ENCODE data around the gene GPR17. TPM values are rescaled to one million over a fixed set of nuclear protein-coding genes. Genes with fewer than 3 reads are reported as not detected.
A peak's percentile ranks its signal among the peaks of the same experiment; 100 is the strongest.

The GPR17 gene
- total RNA-seq, 1 donor from 2014 or later: 0.48 TPM

DNA sequence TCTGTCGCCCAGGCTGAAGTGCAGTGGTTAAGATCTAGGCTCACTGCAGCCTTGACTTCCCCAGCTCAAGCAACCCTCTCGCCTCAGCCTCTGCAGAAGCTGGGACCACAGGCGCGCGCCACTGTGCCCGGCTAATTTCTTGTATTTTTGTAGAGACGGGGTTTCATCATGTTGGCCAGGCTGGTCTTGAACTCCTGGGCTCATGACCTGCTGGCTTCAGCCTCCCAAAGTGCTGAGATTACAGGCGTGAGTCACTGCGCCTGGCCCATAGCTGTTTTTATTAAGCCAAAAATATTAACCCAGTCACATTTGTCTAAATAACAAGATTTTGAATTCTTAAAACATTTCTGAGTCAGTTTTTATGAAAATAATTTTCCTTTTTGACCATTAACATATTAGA, 49.0 kb downstream of the GPR17 start:
- DNase-seq (ENCODE audit: low spot score): no peak

DNA sequence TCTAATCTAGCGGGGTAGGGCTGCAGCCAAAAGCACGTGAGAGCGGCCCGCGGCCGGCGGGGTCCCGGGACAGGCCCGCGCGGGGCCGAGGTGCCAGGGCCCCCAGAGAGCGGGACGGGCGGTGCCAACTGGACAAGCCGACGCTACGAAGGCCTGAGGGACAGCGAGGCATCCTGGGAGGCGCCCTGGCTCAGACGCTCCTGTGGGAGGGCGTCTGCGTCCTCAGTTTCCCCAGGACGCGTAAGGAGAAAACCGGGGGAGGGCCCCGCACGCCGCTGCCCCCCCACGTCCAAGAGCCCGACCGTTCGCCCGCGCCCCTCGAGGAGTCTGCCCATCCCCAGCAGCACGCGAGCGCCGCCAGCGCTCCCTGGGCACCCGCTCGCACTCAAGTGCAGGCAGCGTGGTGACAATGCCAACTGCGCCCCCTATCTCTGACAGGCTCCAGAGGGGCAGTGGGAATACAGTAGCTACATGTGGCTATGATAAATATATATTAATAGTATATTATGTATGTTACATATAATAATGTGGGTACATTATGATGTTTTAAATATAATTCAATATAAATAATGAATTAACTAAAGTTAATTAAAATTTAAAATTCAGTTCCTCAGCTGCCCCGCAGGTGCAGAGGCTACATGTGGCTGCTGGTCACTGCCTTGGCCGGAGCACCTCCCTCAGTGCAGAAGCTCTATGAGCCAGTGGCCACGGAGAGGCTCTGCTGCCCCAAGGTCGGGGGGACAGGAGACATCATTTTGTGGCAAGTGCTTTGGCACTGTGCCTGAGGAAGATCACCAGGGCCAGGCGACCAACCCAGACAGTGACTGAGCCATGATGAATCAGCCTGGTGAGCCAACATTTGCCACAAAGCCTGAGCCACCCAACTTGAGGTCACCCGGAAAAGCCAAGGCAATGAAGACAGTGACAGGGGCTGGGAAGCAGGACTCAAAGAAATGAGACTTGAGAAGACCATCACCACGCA, 49.8 kb downstream of the GPR17 start:
- DNase-seq (ENCODE audit: low spot score): peak; percentile 62

DNA sequence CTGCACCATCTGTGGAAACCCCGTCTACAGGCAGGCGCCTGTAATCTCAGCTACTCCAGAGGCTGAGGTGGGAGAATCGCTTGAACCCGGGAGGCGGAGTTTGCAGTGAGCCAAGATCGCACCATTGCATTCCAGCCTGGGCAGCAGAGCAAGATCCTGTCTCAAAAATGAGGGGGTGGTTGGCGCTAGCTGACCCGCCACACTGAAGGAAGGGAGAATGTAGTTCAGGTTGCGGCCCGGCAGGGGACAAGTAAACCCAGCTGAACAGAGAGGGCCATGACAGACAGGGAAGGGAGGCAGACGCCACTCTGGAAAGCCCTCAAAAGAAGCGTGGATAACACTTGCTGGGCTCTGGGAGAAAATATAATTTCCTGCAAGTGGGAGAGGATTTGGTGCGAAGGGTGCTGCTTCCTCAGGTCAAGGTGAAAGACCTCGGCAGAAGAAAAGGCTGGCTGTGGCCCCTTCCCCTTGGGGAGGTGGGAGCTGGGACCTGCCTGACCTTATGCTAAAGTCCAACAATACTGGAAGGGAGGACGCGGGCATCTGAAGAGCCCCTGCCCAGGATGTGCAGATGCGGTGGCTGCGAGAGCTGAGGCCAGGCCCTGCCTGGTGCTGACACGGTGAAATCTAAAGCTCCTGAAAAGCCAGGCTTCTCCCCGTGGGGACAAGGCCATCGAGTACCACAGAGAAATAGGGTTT, 51.7 kb downstream of the GPR17 start:
- no peak for DNase-seq (ENCODE audit: low spot score)

DNA sequence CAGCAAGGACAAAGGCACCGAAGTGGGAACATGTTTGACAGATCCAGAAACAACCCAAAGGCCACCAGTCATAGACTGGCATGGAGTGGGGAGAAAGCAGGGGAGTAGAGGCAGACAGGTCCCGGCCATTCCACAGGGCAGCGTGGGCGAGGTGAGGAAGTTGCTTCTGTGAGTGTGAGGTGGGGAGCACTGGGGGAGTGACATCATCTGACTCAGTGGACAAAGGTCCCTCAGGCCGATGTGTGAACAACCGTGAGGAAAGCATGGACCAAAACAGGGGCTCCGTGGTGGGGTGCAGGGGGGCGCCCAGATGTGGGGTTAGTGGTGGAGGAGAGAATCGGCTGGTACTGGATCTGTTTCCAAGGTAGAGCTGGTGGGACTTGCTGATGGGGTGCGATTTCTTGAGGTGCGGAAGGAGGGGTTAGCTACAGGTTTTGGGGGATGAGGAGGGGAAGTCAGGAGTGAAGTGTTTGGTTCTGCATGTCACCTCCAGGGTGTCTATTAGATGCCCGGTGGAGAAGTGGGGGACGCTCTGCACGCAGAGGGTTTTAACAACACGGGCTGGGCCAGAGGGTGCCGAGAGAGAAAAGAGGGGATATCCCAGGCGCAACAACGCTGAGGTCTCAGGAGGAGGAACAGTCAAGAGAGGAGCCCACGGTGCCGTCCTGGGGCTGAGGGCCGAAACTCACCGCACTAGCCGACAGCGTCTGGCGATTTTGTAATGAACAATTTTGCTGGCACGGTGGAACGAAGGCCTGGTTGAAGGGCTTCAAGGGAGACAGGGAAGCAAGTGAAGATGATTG, 52.8 kb downstream of the GPR17 start:
- DNase-seq (ENCODE audit: low spot score): no peak

DNA sequence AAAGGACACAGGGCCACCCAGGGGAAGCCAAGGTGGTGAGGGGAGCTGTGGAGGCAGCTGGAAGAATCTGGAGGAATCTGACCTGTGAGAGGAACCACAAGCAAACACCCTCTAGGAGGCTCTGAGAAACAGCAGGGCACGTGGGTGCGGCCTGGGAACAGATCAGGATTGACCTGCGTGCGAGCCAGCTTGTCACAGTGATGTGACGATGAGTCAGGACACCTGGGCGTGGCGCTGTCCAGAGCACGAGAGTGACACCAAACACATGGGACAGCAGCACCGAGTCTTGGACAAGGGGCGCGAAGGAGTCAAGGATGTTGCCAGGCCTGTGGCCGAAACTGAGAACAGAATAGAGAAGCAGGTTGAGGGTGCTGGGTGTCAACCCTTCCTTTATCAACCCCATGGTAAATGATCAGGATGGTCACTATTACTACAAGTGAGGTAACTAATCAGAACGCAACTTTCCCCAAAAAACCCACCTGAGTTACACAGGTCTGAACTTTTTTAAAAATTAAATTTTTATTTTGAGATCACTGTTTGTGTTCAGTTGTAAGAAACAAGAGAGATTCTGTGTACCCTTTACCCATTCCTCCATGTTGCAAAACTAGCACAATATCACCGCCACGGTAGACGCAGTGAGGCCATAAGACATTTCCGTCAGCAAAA, 54.7 kb downstream of the GPR17 start:
- no peak for DNase-seq (ENCODE audit: low spot score)

DNA sequence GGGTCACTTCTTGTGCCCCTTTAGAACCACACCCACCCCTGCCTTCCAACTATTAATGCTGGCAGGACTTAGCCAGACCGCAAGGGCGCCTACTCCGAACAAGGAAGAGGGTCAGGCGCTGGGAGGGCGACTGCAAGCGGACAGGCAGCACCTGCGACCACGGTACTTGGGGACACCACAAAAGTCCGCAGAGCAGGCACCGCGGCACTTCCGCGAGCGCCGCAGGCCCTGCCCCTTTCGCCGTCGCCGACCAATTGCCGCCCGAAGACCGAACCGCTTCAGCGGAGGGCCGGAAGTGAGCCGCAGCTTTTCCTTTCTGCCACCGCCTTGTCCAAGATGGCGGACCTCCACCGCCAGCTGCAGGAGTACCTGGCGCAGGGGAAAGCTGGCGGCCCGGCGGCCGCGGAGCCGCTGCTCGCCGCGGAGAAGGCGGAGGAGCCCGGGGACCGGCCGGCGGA, 55.3 kb downstream of the GPR17 start, which contains the start of gene SFT2D3:
Gene SFT2D3 (plus strand): TSS at position 305 of the 458 bp plus-strand sequence. CDS start 32 bp downstream, at position 337.
- DNase-seq (ENCODE audit: low spot score): peak; percentile 95

DNA sequence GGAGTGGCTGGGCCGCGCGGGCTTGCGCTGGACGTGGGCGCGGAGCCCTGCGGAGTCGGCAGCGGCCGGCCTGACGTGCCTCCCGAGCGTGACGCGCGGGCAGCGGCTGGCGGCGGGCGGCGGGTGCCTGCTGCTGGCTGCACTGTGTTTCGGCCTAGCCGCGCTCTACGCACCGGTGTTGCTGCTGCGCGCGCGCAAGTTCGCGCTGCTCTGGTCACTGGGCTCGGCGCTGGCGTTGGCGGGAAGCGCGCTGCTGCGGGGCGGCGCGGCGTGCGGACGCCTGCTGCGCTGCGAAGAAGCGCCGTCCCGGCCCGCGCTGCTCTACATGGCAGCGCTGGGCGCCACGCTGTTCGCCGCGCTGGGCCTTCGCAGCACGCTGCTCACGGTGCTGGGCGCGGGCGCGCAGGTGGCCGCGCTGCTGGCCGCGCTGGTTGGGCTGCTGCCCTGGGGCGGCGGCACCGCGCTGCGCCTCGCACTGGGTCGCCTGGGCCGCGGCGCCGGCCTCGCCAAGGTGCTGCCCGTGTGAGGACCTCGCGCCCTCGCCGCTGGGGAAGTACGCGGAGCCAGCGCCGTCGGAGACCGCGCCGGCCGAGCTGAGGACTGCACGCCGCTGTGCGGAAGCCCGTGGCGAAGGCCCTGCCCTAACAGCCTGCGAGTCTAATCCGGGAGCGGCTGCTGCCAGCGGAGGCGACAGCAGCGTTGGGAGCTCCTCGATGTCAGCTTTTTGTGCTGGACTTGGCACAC, 55.9 kb downstream of the GPR17 start:
- DNase-seq (ENCODE audit: low spot score): peak; percentile 81

Other genes with a start within 250 kb of the GPR17 start
- 3.6 TPM for gene PROC, start 227.7 kb upstream of the GPR17 start, total RNA-seq (ENCODE audit: insufficient read depth, low replicate concordance)
- 23.4 TPM for gene IWS1, start 119.7 kb upstream of the GPR17 start, total RNA-seq (ENCODE audit: insufficient read depth, low replicate concordance)
- not detected for gene MYO7B, start 110.5 kb upstream of the GPR17 start, total RNA-seq (ENCODE audit: insufficient read depth, low replicate concordance)
- gene LIMS2, start 29.4 kb downstream of the GPR17 start, total RNA-seq (ENCODE audit: insufficient read depth, low replicate concordance): 30.6 TPM
- 7.0 TPM for gene SFT2D3, start 55.3 kb downstream of the GPR17 start, total RNA-seq (ENCODE audit: insufficient read depth, low replicate concordance)
- gene WDR33, start 165.0 kb downstream of the GPR17 start, total RNA-seq (ENCODE audit: insufficient read depth, low replicate concordance): 41.2 TPM
- 13.5 TPM for gene POLR2D, start 212.0 kb downstream of the GPR17 start, total RNA-seq (ENCODE audit: insufficient read depth, low replicate concordance)
- 11.6 TPM for gene AMMECR1L, start 239.8 kb downstream of the GPR17 start, total RNA-seq (ENCODE audit: insufficient read depth, low replicate concordance)

All from umbilical cord (tissue), 2 donors.